NK-92 treated with Interleukin-12 subunit alpha and Interleukin-12 subunit beta, amount 100 ng/mL, for 24 hours (cell line): ENCODE results near the gene CEP44.
"Not testable (repeated sequence)": the region's sequence is repeated elsewhere in the genome, so short reads cannot be mapped to it uniquely, and the experiment has no call there.

ENCODE experiments used
- DNase-seq: peaks from one replicate; lab custom pipeline; 2025; lab: John Stamatoyannopoulos, UW

The CEP44 gene

DNA sequence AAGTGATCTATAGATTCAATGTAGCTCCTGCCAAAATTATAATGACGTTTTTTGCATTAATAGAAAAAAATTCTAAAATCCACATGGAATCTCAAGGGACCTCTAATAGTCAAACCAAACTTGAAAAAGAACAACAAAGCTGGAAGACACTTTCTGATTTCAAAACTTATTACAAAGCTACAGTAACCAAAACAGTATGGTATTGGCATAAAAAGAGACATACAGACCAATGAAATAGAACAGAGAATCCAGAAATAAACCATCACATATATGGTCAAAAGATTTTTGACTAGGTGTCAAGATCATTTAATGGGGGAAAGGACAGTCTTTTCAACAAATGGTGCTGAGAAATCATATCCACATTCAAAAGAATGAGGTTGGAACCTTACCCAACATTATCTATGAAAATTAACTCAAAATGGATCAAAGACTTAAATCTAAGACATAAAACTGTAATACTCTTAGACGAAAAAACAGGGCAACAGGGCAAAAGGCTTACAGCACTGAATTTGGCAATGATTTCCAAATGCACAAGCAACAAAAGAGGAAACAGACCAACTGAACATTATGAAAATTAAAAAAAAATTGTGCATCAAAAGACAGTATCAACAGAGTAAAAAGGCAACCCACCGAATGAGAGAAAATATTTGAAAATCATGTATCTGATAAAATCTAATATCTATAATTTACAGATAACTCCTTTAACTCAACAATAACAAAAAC is 4.1 kb upstream of the CEP44 start:
- no peak for DNase-seq

DNA sequence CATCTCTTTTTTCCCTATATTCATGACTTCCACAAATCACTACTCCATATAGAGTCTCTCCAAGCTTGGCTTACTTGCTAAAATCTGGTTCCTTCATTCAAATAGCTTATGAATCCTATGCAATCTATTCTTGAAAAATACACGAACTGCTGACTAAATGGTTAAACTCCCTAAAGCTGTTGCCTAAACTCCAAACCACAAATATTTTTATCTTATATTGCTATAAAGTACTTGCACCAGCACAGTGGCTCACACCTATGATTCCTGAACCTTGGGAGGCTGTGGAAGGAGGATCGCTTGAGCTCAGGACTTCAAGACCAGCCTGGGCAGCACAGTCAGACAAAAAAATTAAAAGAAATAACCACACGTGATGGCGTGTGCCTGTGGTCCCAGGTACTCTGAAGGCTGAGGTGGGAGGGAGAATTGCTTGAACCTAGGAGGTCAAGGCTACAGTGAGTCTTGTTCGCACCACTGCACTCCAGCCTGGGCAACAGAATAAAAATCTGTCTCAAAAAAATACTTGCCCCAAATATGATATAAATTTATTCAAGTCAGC is 2.5 kb upstream of the CEP44 start:
- no peak for DNase-seq

DNA sequence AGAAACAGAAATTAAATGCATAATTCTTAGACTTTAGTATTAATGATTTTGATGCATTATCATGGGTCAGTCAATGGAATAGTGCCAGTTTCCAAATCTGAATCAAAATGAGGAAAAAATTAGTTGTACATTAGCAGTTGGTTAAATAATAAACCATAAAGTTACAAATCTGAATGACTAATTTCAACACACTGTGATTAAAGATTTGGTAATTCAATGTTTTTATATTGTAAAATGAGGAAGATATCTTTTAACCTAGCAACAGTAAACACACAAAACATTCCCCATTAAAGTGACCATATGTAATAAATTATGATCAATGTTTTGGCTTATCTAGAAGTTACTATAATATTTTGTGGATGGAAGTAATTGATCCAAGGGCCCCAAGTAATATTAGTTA is 1.8 kb upstream of the CEP44 start:
- no peak for DNase-seq

DNA sequence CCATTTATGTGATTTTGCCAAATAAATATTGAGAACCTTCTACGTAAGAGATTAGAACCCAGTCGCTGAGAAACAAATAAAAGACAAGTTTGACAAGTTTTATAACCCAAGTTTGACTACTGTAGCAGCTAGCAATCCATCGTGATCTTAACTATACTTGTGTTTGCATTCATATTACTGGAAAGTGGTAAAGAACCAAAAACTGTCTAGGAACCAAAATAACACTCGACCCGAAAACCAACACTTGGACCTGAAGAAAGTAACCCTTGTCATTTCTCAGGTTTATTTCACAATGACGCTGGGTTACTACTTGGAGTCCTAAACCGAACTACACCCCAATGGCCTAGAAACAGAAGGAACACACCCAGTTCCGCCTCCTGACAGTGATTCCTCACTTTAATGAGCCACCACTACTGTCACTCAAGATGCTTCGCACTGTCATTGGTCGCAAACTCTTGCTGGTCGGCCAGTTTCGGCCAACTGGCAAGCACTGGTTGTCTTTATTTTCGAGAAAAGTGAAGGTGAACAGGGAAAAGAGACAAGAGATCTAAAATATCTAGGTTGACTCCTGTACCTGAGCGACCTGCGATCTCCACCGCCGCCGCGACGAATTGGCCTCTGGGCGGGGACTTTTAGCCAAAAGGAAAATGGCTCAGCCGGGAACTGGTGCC is 740 bp upstream of the CEP44 start:
- peak; percentile 59 for DNase-seq

DNA sequence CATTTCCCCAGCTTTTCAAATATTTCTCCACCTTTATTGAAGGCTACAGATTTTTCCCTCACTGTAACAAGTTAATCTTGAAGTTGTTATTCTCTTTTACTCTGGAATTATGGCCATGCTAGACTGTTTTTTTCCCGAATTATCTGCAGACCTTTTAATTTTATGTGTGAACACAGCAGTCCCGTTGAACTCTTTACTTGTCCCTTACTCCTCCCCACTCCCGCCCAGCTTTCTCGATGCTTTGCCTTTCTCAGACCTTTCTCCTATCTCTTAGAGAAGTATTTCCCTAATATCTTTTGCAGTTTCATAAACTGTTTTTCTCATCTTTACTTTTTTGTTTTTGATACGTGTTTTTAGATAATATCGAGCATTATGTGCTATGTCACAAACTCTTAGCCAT is 776 bp downstream of the CEP44 start:
- DNase-seq = no peak

DNA sequence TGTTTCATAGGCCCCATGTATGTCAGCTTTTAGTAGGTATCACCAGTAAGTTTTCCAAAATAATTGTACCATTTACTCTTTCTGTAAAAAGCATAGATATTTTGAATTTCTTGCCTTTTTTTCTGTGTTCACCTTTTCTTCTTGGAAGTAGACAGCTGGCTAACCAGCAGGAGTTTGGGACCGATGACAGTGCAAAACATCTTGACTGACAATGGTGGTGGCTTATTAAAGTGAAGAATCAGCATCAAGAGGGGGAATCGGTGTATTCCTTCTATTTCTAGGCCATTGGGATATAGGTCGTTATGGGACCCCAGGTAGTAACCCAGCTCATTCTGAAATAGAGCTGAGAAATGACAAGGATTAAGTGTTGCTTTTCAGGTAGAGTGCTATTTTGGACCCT is 3.2 kb downstream of the CEP44 start:
- no peak for DNase-seq

DNA sequence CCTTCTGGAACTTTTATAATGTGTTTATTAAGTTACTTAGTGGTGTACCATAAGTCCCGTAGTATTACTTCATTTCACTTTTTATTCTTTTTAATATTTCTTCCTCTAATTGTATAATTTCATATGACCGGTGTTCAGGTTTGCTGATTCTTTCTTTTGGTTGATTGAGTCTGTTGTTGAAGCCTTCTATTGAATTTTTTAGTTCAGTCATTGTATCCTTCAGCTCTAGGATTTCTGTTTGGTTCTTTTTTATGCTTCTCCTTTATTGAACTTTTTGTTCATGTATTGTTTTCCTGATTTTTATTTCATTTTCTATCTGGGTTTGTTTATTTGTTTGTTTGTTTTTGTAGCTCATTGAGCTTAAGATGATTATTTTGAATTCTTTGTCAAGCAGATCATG is 8.8 kb downstream of the CEP44 start:
- no peak for DNase-seq

DNA sequence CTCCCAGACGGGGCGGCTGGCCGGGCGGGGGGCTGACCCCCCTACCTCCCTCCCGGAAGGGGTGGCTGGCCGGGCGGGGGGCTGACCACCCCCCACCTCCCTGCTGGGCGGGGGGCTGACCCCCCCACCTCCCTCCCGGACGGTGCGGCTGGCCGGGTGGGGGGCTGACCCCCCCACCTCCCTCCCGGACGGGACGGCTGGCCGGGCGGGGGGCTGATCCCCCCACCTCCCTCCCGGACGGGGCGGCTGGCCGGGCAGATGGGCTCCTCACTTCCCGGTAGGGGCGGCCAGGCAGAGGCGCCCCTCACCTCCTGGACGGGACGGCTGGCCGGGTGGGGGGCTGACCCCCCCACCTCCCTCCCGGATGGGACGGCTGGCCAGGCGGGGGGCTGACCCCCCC is 10.9 kb downstream of the CEP44 start:
- not testable (repeated sequence) for DNase-seq

DNA sequence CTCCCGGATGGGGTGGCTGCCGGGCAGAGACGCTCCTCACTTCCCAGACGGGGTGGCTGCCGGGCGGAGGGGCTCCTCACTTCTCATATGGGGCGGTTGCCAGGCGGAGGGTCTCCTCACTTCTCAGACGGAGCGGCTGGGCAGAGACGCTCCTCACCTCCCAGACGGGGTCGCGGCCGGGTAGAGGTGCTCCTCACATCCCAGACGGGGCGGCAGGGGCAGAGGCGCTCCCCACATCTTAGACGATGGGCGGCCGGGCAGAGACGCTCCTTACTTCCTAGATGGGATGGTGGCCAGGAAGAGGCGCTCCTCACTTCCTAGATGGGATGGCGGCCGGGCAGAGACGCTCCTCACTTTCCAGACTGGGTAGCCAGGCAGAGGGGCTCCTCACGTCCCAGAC is 11.4 kb downstream of the CEP44 start:
- DNase-seq = not testable (repeated sequence)

DNA sequence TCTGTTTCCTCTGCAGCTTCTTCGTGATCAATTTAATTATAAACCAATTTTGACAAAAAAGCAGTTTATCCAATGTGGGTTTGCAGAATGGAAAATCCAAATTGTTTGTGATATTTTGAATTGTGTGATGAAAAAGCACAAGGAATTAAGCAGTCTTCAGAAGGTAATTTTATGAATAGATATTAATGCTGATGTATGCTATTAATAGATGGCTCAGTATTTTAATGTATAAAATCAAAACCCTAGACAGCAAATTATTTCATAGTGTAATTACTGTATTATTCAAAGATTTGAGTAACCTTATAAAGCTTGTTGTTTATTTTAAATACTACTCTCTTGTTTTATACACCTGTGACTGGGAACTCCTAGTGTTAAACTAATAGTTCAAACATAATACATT is 20.0 kb downstream of the CEP44 start:
- DNase-seq = no peak

DNA sequence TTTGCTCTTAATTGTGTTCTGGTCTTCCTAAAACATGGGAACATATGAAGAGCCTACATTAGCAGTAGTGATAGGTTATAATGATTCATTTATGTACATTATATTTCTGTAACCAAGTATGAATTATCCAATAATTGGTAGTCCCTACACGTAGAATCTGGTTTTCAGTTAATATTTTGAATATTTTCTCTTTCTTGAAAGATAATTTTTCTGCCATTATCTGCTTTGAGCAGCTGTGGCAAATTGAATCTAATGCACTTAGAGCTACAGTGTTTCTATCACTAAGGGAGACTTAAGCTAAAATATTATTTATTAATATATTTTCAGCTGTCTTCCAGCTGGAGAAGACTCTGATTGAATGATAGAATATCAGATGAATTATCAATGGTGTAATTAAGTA is 21.0 kb downstream of the CEP44 start:
- DNase-seq = no peak

DNA sequence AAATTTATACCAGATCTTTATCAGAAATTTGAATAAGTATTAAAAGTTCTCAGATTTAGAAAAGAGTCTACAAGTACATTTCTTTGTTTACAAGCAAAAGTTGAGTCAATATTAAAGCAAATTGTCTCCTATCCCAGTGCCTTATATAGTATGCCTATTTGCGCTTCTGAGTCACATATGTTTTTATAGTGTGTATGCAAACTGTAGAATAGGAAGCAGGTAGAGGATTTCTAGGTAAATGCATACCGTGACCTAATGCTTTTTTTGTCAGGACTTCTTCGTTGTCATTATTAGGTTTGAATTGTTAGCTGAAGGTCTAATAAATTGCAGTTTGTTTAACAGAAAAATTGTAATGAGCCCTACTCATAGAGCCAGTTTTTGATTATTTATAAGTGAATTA is 22.2 kb downstream of the CEP44 start:
- DNase-seq = no peak

DNA sequence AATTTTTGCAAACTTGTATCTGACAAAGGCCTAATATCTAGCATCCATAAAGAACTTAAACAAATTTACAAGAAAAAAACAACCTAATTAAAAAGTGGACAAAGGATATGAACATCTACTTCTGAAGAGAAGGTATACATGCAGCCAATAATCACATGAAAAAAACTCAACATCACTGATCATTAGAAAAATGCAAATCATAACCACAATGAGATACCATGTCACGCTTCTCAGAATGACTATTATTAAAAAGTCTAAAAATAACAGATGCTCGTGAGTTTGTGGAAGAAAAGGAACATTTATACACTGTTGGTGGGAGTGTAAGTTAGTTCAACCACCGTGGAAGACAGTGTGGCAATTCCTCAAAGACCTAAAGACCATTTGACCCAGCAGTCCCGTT is 24.0 kb downstream of the CEP44 start:
- DNase-seq = no peak

DNA sequence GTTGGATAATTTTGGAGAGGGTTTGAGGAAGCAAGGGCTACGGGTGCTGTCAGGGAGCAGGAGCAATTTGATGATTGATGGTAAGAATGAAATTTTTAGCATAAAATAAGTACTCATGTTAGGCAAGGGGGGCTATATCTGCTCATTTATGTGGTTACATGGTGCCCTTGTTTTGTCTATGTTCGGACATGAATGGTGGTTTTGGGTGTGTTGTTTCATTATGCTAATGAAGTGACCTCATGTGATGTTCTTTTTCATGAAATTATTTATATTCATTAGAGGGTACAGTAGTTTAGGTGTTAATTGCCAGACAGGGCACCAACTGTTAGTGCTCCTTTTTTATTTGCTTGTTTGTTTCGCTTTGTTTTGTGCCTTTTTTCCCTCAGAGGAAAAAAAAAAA is 29.3 kb downstream of the CEP44 start:
- DNase-seq = no peak

DNA sequence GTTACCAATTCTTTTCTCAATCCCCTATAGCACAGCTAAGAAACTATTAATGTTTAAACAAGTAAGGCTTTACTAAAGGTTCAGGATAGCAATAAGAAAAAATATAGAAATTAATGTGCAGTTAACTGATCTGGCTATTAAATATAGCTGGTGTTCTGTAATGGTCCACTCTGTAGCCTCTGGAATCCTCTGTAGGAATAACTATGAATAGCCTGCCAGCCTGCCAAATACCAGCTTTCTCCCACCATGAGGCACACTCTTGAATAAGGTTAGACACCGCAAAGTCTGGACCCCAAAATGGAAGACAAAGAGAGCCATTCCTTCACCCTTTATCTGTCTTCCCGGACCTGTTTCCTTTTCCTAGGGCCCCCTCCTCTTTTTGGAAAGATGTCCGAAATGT is 30.6 kb downstream of the CEP44 start:
- no peak for DNase-seq

DNA sequence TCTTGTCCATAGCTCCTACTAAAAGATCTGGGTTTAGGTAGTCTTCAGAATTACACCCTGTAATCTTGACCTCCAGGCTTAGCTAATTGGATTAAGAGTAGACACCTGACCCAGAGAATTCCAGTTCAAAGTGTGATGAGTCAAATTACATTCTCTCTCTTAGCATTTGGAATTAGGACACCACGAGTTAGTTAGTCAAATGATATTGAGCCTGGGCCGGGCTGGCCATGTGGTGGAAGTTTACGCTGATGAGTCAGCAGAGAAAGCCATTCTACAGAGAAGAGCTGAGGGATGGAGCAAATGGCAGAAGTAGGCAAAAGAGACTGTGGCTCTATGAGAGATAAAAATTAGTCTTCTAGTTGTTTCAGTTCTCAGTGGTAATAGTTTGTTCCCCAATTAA is 31.1 kb downstream of the CEP44 start:
- no peak for DNase-seq

DNA sequence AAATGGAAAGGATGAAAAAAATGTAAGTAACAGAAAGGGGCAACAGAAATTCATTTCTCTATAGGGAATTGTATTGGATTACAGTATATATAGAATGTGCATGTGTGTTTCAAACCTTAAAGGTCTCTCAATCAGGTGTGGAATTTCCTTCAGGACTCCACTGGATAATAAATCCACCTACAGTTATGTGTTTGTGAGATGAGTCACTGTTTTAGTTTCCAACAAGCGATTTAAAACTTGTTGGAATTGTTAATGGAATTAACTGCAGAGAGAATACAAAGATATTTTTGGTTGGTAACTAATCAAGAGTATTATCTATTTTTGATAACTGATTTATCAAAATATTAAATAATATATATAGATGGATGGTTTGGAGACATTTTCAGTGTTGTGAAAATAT is 32.8 kb downstream of the CEP44 start:
- no peak for DNase-seq

DNA sequence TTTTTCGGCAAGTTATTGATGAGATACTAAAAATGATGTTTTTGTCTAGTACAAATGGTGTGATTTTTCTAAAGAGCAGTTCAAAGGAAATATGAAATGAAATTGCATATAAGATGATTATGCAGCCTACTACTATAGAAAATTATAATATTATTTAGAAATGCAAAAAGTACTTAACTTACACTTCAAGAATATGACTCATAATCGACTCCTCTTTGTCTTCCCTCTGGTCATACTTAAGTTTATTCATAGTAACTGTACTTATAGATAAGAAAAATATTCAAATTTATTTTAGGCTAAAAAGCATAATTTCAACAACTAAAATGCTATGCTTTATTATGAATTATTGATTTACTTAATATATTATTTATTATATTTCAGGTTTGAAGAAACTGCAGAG is 33.2 kb downstream of the CEP44 start:
- DNase-seq = no peak

DNA sequence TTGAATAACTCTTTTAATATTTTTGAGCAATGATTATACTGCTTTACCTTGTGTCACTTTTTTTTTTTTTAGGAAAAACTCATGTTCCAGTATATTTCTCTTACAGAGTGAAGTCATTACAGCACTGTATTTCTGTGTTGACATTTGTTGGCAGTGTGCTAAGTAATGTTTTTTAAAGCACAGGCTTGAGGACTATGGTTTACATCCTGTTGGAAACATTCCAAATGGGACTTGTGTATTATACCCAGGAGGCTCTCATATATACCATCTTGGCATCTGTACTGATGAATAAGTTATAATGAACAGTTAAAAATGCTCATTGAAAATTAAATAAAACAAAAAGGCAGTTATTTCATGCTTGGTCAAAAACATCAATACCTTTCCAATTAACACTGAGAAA is 33.8 kb downstream of the CEP44 start:
- no peak for DNase-seq

DNA sequence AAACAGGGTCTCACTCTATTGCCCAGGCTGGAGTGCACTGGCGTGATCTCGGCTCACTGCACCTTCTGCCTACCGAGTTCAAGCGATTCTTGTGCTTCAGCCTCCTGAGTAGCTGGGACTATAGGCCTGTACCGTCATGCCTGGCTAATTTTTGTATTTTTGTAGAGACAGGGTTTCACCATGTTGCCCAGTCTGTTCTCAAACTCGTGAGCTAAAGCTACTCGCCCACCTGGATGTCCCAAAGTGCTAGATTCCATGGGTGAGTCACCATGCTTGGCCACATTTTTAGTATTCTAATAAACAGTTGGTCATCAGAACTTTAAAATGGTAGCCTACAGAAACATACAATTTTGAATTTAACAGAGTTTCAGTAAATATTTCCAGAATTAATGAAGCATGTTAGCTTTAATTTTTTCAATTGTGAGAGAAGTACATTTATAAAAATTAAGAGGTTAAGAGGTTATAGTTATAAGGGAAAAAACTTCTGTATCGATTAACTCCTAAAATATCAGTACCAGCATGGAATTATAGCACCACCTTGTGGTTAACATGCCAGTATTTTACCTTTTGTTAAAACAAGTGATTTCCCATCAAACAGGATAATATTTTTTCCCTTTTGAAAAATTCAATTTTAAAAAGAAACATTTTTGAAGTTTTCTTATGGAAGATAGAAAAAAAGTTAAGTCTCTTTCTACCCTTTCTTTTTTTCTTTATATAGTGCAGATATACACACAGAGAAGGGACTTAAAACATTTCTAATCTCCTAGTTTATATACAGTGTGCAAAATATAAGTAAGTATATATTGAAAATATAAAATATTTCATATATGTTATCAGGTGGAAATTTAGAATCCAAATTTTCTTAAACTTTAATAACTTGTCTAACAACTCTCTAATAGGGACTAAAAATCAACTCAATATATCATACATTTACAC is 35.4 kb downstream of the CEP44 start:
- no peak for DNase-seq

DNA sequence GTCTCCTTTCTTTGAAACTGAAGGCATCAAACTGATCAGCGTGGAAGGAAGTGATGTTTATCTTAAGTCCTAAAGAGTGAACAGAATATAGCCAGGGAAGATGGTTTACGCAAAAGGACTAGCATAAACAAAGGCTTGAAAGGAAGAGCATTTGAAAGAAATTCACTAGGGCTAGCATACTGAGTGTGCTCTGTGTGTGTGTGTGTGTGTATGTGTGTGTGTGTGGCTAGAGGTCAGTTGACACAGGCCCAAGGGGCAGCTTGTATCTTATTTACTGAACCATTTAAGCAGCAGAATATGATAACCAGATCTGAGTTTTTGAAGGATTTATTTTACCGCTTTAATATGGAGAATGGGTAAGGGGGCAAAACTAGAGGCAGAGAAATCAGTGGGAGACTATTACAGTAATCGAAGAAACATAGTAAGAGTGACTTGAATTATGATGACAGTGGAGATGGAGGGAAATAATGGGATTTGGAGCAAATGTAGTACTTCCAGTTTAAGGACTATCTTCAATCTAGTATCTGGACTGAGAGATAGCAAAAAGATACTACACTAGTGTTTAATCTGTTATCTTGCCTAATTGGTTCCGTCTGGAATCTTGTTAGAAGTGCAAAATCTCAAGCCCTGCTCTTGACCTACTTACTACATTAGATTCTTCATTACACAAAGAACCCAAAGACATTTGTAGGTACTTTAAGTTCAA is 36.9 kb downstream of the CEP44 start:
- no peak for DNase-seq

DNA sequence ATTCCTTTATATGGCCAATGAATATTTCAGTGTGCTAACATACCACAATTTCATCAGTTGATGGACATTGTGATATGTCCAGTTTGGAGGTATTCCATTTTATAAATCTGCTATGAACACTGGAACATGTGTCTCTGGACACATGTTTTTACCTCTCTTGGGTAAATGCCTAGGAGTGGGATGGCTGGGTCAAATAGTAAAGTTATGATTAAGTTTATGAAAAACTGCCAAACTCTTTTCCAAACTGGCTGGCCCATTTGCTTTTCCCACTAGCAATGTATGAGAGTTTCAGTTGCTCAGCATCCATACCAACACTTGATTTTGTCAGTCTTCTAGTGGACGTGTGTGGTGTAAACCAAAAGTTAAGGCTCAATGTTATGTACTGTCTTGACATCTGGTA is 40.5 kb downstream of the CEP44 start:
- no peak for DNase-seq
